ENCODE data around the gene PCYT2.
"Not testable (repeated sequence)": the region's sequence is repeated elsewhere in the genome, so short reads cannot be mapped to it uniquely, and the experiment has no call there.

The PCYT2 gene

GRCh38 chr17:81918333-81918669 is 7.1 kb upstream of the PCYT2 start:
- H3K27ac ChIP-seq (ENCODE audit: low read length); H3K4me1 ChIP-seq (ENCODE audit: control insufficient read depth, insufficient read depth, low read length); H3K9me3 ChIP-seq (ENCODE audit: control insufficient read depth, insufficient read depth, low read length); H3K4me3 ChIP-seq (ENCODE audit: low read length); H3K27me3 ChIP-seq (ENCODE audit: control insufficient read depth, insufficient read depth, low read length); DNase-seq (ENCODE audit: low read depth, low spot score): not testable (repeated sequence)
- no CpG with 5 or more reads among the region's 9 CpGs for WGBS (ENCODE audit: insufficient coverage, insufficient read length)
- peaks cover 31% of the 10 kb centered on the region for H3K36me3 ChIP-seq (ENCODE audit: control insufficient read depth, insufficient read depth, low read length)

DNA sequence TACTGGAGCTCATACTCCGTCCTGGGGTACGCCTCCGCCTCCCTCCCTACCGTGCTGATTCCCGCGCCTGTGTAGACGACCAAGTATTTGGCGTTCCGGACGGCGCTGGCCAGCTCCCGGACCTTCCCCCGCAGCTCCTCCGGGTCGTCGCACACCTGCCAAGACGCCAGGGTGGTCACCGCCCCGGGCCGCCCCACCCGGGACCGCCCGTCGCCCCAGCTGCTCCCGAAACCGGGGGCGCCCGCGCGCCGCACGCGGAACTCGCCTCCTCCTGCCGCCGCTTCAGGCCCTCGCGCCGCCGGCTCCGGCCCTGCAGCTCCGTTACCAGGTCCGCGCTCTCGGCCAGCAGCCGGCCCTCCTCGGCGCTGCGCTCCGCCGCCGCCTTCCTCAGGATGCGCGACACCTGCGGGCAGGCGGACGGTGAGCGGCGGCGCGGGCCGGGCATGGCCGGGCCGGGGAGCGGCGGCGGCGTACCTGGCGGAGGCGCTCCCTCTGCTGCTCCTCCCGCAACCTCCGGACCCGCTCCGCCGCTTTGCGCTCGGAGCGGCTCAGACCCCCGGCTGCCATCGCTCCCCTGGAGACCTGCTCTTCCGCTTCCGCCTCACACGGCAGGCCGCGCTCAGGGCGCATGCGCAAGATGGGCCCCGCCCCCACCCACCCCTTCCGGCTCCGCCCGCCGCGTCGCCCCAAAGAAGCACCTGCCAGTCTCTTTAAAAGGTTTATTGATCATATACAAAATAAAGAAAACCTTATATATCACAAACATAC is 6.5 kb upstream of the PCYT2 start, which contains the start of gene SIRT7:
Gene SIRT7, minus strand, starts transcription at position 612 of the 768 bp plus-strand sequence. Its CDS starts 45 bp downstream, at position 567.
- Histone ChIP-seq H3K9me3 (ENCODE audit: control insufficient read depth, insufficient read depth, low read length) (no peaks in the 10 kb centered on the region), H3K27me3 (ENCODE audit: control insufficient read depth, insufficient read depth, low read length) (no peaks in the 10 kb centered on the region), H3K27ac (ENCODE audit: low read length) (no peak within 1 kb of the TSS), H3K36me3 (ENCODE audit: control insufficient read depth, insufficient read depth, low read length) (peaks cover 32% of the 10 kb centered on the region), H3K4me3 (ENCODE audit: low read length) (peak within 1 kb of the TSS; percentile 59), H3K4me1 (ENCODE audit: control insufficient read depth, insufficient read depth, low read length) (peaks cover 4% of the 10 kb centered on the region)
- DNase-seq (ENCODE audit: low read depth, low spot score): no peak
- no CpG with 5 or more reads among the region's 94 CpGs for WGBS (ENCODE audit: insufficient coverage, insufficient read length)

- Histone ChIP-seq H3K36me3 (ENCODE audit: control insufficient read depth, insufficient read depth, low read length) (peaks cover 34% of the 10 kb centered on the region), H3K27ac (ENCODE audit: low read length) (no peak overlapping the region), H3K4me3 (ENCODE audit: low read length) (no peak overlapping the region), H3K27me3 (ENCODE audit: control insufficient read depth, insufficient read depth, low read length) (no peaks in the 10 kb centered on the region), H3K4me1 (ENCODE audit: control insufficient read depth, insufficient read depth, low read length) (peaks cover 3% of the 10 kb centered on the region; the same call in 1 of the 2 replicates), H3K9me3 (ENCODE audit: control insufficient read depth, insufficient read depth, low read length) (no peaks in the 10 kb centered on the region)
- no CpG with 5 or more reads among the region's 21 CpGs for WGBS (ENCODE audit: insufficient coverage, insufficient read length)
- DNase-seq (ENCODE audit: low read depth, low spot score): no peak
Observed at GRCh38 chr17:81916234-81917001, 5.2 kb upstream of the PCYT2 start.

DNA sequence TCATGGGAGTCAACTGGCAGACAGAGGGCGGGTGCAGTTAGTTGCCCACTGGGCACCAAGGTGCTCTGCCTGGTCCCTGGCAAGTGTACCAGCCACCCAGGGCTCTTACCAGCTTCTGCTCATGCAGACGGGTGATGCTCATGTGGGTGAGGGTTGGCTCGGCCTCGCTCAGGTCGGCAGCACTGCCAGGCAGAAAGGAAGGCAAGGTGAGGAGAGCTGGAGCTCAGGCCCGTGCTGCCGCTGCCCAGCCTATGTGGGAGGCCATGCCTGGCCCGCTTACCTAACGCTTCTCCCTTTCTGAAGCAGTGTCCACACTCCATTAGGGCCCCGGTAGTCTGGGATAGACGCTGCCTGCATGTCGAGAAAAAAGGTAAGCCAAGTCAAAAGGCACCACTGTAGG is 4.1 kb upstream of the PCYT2 start:
- DNase-seq (ENCODE audit: low read depth, low spot score): no peak
- H3K27me3 ChIP-seq (ENCODE audit: control insufficient read depth, insufficient read depth, low read length): no peaks in the 10 kb centered on the region
- H3K36me3 ChIP-seq (ENCODE audit: control insufficient read depth, insufficient read depth, low read length): peaks cover 29% of the 10 kb centered on the region
- no peak overlapping the region for H3K4me3 ChIP-seq (ENCODE audit: low read length)
- no peak overlapping the region for H3K27ac ChIP-seq (ENCODE audit: low read length)
- H3K4me1 ChIP-seq (ENCODE audit: control insufficient read depth, insufficient read depth, low read length): peaks cover 4% of the 10 kb centered on the region; the same call in 1 of the 2 replicates
- no CpG with 5 or more reads among the region's 12 CpGs for WGBS (ENCODE audit: insufficient coverage, insufficient read length)
- no peaks in the 10 kb centered on the region for H3K9me3 ChIP-seq (ENCODE audit: control insufficient read depth, insufficient read depth, low read length)

GRCh38 chr17:81914103-81914850 is 3.1 kb upstream of the PCYT2 start:
- peaks cover 30% of the 10 kb centered on the region for H3K36me3 ChIP-seq (ENCODE audit: control insufficient read depth, insufficient read depth, low read length)

GRCh38 chr17:81913394-81914102 is 2.3 kb upstream of the PCYT2 start:
- Histone ChIP-seq H3K27me3 (ENCODE audit: control insufficient read depth, insufficient read depth, low read length) (no peaks in the 10 kb centered on the region), H3K9me3 (ENCODE audit: control insufficient read depth, insufficient read depth, low read length) (no peaks in the 10 kb centered on the region), H3K4me3 (ENCODE audit: low read length) (no peak overlapping the region), H3K36me3 (ENCODE audit: control insufficient read depth, insufficient read depth, low read length) (peaks cover 33% of the 10 kb centered on the region), H3K27ac (ENCODE audit: low read length) (no peak overlapping the region), H3K4me1 (ENCODE audit: control insufficient read depth, insufficient read depth, low read length) (peaks cover 7% of the 10 kb centered on the region)
- DNase-seq (ENCODE audit: low read depth, low spot score): no peak
- no CpG with 5 or more reads among the region's 31 CpGs for WGBS (ENCODE audit: insufficient coverage, insufficient read length)

More at GRCh38 chr17:81914103-81914850, 3.1 kb upstream of the PCYT2 start:
- Histone ChIP-seq H3K4me1 (ENCODE audit: control insufficient read depth, insufficient read depth, low read length) (peaks cover 7% of the 10 kb centered on the region; the same call in 1 of the 2 replicates), H3K9me3 (ENCODE audit: control insufficient read depth, insufficient read depth, low read length) (no peaks in the 10 kb centered on the region), H3K27ac (ENCODE audit: low read length) (no peak overlapping the region), H3K4me3 (ENCODE audit: low read length) (no peak overlapping the region), H3K27me3 (ENCODE audit: control insufficient read depth, insufficient read depth, low read length) (no peaks in the 10 kb centered on the region)
- WGBS (ENCODE audit: insufficient coverage, insufficient read length): no CpG with 5 or more reads among the region's 36 CpGs
- DNase-seq (ENCODE audit: low read depth, low spot score): no peak

DNA sequence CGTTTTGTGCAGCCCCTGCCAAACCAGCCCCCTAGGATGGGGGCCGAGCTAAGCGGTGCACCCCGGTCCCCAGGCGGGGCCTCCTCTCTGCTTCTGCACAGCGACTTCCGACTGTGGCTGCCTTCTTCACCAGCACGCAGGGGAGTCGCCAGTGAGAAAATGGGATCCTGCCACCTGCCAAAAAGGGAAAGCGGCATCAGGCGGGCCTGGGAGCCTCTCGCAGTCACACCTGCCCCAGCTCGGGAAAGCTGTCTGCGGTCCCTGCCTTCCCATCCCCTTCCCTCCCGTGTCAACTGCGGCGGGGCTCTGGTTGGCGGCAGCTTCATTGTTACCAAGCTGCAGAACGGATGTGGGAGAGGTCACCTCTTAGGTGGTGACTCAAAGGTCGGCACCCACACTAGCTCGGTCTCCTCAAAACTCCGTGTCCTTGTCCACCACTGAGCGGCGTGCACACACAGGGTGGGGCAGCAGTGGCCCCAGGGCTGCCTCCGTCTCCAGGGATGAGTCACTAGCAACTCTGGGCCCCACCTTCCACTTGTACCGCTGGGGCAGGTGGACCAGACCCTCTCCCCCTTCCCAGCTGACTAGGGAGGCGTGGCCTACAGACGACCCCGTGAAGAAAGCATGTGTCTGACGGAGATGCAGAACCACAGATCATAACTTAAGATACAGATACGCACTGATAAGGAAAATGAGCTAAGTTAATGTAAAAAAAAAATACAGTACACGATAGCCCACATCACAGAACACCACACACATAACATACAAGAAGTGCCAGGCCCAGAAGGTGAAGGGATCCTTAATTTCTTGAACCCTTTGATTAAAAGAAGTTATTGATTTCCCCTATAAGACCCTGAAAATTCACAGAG is 1.5 kb upstream of the PCYT2 start:
- Histone ChIP-seq H3K9me3 (ENCODE audit: control insufficient read depth, insufficient read depth, low read length) (no peaks in the 10 kb centered on the region), H3K4me3 (ENCODE audit: low read length) (no peak overlapping the region), H3K36me3 (ENCODE audit: control insufficient read depth, insufficient read depth, low read length) (peaks cover 33% of the 10 kb centered on the region), H3K27ac (ENCODE audit: low read length) (no peak overlapping the region), H3K27me3 (ENCODE audit: control insufficient read depth, insufficient read depth, low read length) (no peaks in the 10 kb centered on the region), H3K4me1 (ENCODE audit: control insufficient read depth, insufficient read depth, low read length) (peaks cover 7% of the 10 kb centered on the region)
- no CpG with 5 or more reads among the region's 32 CpGs for WGBS (ENCODE audit: insufficient coverage, insufficient read length)
- no peak for DNase-seq (ENCODE audit: low read depth, low spot score)

DNA sequence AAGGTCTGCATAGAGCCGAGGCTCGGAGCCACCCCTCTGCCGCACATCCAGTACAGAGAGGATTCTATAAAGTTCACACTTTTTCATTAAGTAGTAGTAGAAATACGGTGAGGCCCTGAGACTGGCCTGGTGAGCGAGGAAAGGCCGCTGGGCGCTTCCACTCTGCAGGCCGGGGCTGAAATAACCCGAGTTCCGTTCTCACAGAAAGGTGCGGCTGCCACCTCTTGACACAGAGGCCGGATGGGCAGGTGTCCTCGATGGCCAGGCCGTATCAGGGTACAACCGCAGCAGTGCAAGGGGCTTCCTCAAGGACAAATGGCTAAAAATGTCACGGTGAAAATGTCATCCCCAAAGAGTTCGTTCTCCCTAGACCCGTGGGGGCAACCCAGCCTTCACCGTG is 770 bp upstream of the PCYT2 start:
- WGBS (ENCODE audit: insufficient coverage, insufficient read length): no CpG with 5 or more reads among the region's 19 CpGs
- H3K4me1 ChIP-seq (ENCODE audit: control insufficient read depth, insufficient read depth, low read length): peaks cover 6% of the 10 kb centered on the region
- no peak for DNase-seq (ENCODE audit: low read depth, low spot score)
- no peaks in the 10 kb centered on the region for H3K27me3 ChIP-seq (ENCODE audit: control insufficient read depth, insufficient read depth, low read length)
- peaks cover 39% of the 10 kb centered on the region for H3K36me3 ChIP-seq (ENCODE audit: control insufficient read depth, insufficient read depth, low read length)
- no peak overlapping the region; the same call in 1 of the 2 replicates for H3K4me3 ChIP-seq (ENCODE audit: low read length)
- H3K9me3 ChIP-seq (ENCODE audit: control insufficient read depth, insufficient read depth, low read length): no peaks in the 10 kb centered on the region
- no peak overlapping the region for H3K27ac ChIP-seq (ENCODE audit: low read length)

GRCh38 chr17:81910840-81911276 is 341 bp downstream of the PCYT2 start:
- peak overlapping the region; percentile 80 for H3K4me3 ChIP-seq (ENCODE audit: low read length)

More at GRCh38 chr17:81910840-81911276, 341 bp downstream of the PCYT2 start:
- no peak for DNase-seq (ENCODE audit: low read depth, low spot score)
- Histone ChIP-seq H3K4me1 (ENCODE audit: control insufficient read depth, insufficient read depth, low read length) (peaks cover 5% of the 10 kb centered on the region), H3K9me3 (ENCODE audit: control insufficient read depth, insufficient read depth, low read length) (no peaks in the 10 kb centered on the region), H3K27ac (ENCODE audit: low read length) (no peak overlapping the region), H3K27me3 (ENCODE audit: control insufficient read depth, insufficient read depth, low read length) (no peaks in the 10 kb centered on the region), H3K36me3 (ENCODE audit: control insufficient read depth, insufficient read depth, low read length) (peaks cover 39% of the 10 kb centered on the region)
- WGBS (ENCODE audit: insufficient coverage, insufficient read length): no CpG with 5 or more reads among the region's 55 CpGs
